H1 (cell line): ENCODE measurements around the gene NFIX. TPM values are rescaled to one million over a fixed set of nuclear protein-coding genes. Genes with fewer than 3 reads are reported as not detected.

Source experiments
- CTCF ChIA-PET: fragments of 300-600 bp; sonication (Branson Sonifier 250); formaldehyde crosslinking; loops from one replicate; lab custom pipeline; 2021; ENCODE audit not compliant: partially characterized antibody; lab: Charles Lee
- POLR2A ChIA-PET: fragments of 300-600 bp; sonication (Branson Sonifier 250); formaldehyde crosslinking; loops from one replicate; lab custom pipeline; 2021; ENCODE audit warnings: inconsistent platforms; ENCODE audit not compliant: partially characterized antibody; lab: Charles Lee
- DNase-seq, 2 experiments: peaks; one replicate each; pipeline versions ENCODE4 v3.0.0 to v3.0.0-alpha.2; 2010 to 2022; ENCODE audit warnings: low spot score in 2 of 2, low read depth in 1 of 2, mixed read lengths in 1 of 2
- FAIRE-seq: peaks from 2 replicates; lab custom pipeline; 2011; peaks lifted over from hg19 to GRCh38; lab: Jason Lieb, UNC
- H2AFZ ChIP-seq: 2 replicates; pipeline ENCODE4 v1.8.1; 2012; ENCODE audit warnings: low read length, inconsistent platforms
- H2AK5ac ChIP-seq: 2 replicates; pipeline ENCODE4 v1.6.1; 2013; ENCODE audit warnings: low read depth, low read length
- H2BK120ac ChIP-seq: replicated peaks from 2 replicates; pipeline ENCODE3; 2013; ENCODE audit warnings: low read depth, low read length, inconsistent platforms
- H2BK12ac ChIP-seq: 2 replicates; pipeline ENCODE4 v1.6.1; 2013; ENCODE audit warnings: low read depth, low read length
- H2BK15ac ChIP-seq: 2 replicates; pipeline ENCODE4 v1.6.1; 2013; ENCODE audit warnings: low read length
- H2BK20ac ChIP-seq: 2 replicates; pipeline ENCODE4 v1.6.1; 2013; ENCODE audit warnings: low read length
- H2BK5ac ChIP-seq: 2 replicates; pipeline ENCODE4 v1.6.1; 2013; ENCODE audit warnings: low read depth, low read length
- H3K14ac ChIP-seq: 2 replicates; pipeline ENCODE4 v1.6.1; 2013; ENCODE audit warnings: inconsistent platforms; ENCODE audit not compliant: insufficient read length
- H3K18ac ChIP-seq: 2 replicates; pipeline ENCODE4 v1.6.1; 2013; ENCODE audit warnings: low read length; ENCODE audit errors: extremely low read depth
- H3K23ac ChIP-seq: 2 replicates; pipeline ENCODE4 v1.6.1; 2013; ENCODE audit warnings: inconsistent platforms; ENCODE audit not compliant: insufficient read length
- H3K23me2 ChIP-seq: 2 replicates; pipeline ENCODE4 v1.6.1; 2013; ENCODE audit warnings: low read depth, low read length
- H3K27ac ChIP-seq: 2 replicates; pipeline ENCODE4 v1.6.1; 2011; ENCODE audit warnings: low read depth, low read length, inconsistent platforms
- H3K27me3 ChIP-seq, 4 experiments: replicated peaks in 1 of 4; 1 replicate in 1 of 4; 2 replicates in 3 of 4; pipeline versions ENCODE4 v1.6.1 to v1.8.1; 2011 to 2013; ENCODE audit warnings: low read length in 3 of 4, mild to moderate bottlenecking in 3 of 4, inconsistent platforms in 2 of 4, mixed read lengths in 2 of 4, moderate library complexity in 1 of 4; ENCODE audit not compliant: control insufficient read depth in 3 of 4, insufficient read depth in 3 of 4; ENCODE audit errors: extremely low read depth in 1 of 4
- H3K36me3 ChIP-seq, 4 experiments: 2 replicates each; pipeline versions ENCODE4 v1.6.1 to v1.8.1; 2011 to 2013; ENCODE audit warnings: mild to moderate bottlenecking in 4 of 4, low read length in 3 of 4, moderate library complexity in 2 of 4, control low read depth in 1 of 4, inconsistent platforms in 1 of 4; ENCODE audit not compliant: insufficient read depth in 4 of 4, control insufficient read depth in 2 of 4
- H3K4ac ChIP-seq: replicated peaks from 2 replicates; pipeline ENCODE3; 2013; ENCODE audit warnings: low read length, low read depth, mixed read lengths, inconsistent platforms; ENCODE audit not compliant: insufficient read length
- H3K4me1 ChIP-seq, 4 experiments: replicated peaks in 1 of 4; 1 replicate in 1 of 4; 2 replicates in 3 of 4; pipeline versions ENCODE4 v1.6.1 to v1.8.1; 2011 to 2013; ENCODE audit warnings: low read length in 3 of 4, inconsistent platforms in 2 of 4, mixed read lengths in 1 of 4; ENCODE audit not compliant: insufficient read depth in 4 of 4, control insufficient read depth in 3 of 4
- H3K4me2 ChIP-seq, 2 experiments: 2 replicates each; pipeline versions ENCODE4 v1.6.1 to v1.8.1; 2011 to 2013; ENCODE audit warnings: low read depth in 2 of 2, low read length in 2 of 2, control low read depth in 1 of 2, inconsistent platforms in 1 of 2, mild to moderate bottlenecking in 1 of 2; ENCODE audit not compliant: insufficient read depth in 1 of 2
- H3K4me3 ChIP-seq, 4 experiments: fragments of 200-600, 300-600 bp in 1 of 4; sonication (generic), shearing (Covaris generic), sonication (Bioruptor Twin) in 1 of 4; 2 replicates each; pipeline versions ENCODE4 v1.5.1 to v1.8.1; 2011 to 2016; ENCODE audit warnings: low read length in 4 of 4, low read depth in 3 of 4, control low read depth in 2 of 4, inconsistent platforms in 2 of 4, mild to moderate bottlenecking in 2 of 4, mixed read lengths in 1 of 4, moderate library complexity in 1 of 4; ENCODE audit not compliant: insufficient read depth in 2 of 4; ENCODE audit errors: extremely low read depth in 1 of 4
- H3K56ac ChIP-seq: replicated peaks from 2 replicates; pipeline ENCODE3; 2013; ENCODE audit warnings: low read depth, mild to moderate bottlenecking, mixed read lengths, low read length, inconsistent platforms; ENCODE audit not compliant: insufficient read length
- H3K79me1 ChIP-seq: 2 replicates; pipeline ENCODE4 v1.6.1; 2013; ENCODE audit warnings: low read depth, low read length, control low read depth
- H3K79me2 ChIP-seq, 2 experiments: 2 replicates each; pipeline versions ENCODE4 v1.6.1 to v1.8.1; 2012 to 2013; ENCODE audit warnings: low read length in 2 of 2, mild to moderate bottlenecking in 2 of 2, inconsistent platforms in 1 of 2; ENCODE audit not compliant: insufficient read depth in 2 of 2, control insufficient read depth in 1 of 2
- H3K9ac ChIP-seq, 4 experiments: replicated peaks in 1 of 4; 1 replicate in 1 of 4; 2 replicates in 3 of 4; pipeline versions ENCODE4 v1.6.1 to v1.8.1; 2011 to 2013; ENCODE audit warnings: low read depth in 3 of 4, low read length in 3 of 4, control low read depth in 2 of 4, mild to moderate bottlenecking in 2 of 4, moderate library complexity in 2 of 4, inconsistent platforms in 1 of 4; ENCODE audit errors: extremely low read depth in 1 of 4
- H3K9me3 ChIP-seq, 2 experiments: 2 replicates each; pipeline versions ENCODE4 v1.6.1 to v1.8.1; 2012 to 2013; ENCODE audit warnings: mild to moderate bottlenecking in 2 of 2, moderate library complexity in 2 of 2, control low read depth in 1 of 2, inconsistent platforms in 1 of 2, low read depth in 1 of 2, low read length in 1 of 2, mixed read lengths in 1 of 2; ENCODE audit not compliant: insufficient read depth in 2 of 2
- H4K20me1 ChIP-seq, 2 experiments: replicated peaks in 1 of 2; 2 replicates each; pipeline versions ENCODE3 to v1.8.1; 2011 to 2013; ENCODE audit warnings: inconsistent platforms in 2 of 2, low read length in 2 of 2, mild to moderate bottlenecking in 1 of 2; ENCODE audit not compliant: insufficient read depth in 2 of 2, control insufficient read depth in 1 of 2
- H4K5ac ChIP-seq: 2 replicates; pipeline ENCODE4 v1.6.1; 2013; ENCODE audit warnings: low read length, low read depth, mixed read lengths, inconsistent platforms; ENCODE audit not compliant: insufficient read length
- H4K8ac ChIP-seq: 2 replicates; pipeline ENCODE4 v1.8.0; 2013; ENCODE audit warnings: mild to moderate bottlenecking, moderate library complexity, low read length, inconsistent platforms; ENCODE audit not compliant: insufficient read depth; ENCODE audit errors: extremely low read depth
- H4K91ac ChIP-seq: replicated peaks from 2 replicates; pipeline ENCODE3; 2013; ENCODE audit warnings: low read length, mixed read lengths, inconsistent platforms; ENCODE audit not compliant: insufficient read length
- BCL11A ChIP-seq, 2 experiments: IDR thresholded peaks; one replicate each; pipeline ENCODE4 v1.6.1; 2011; ENCODE audit warnings: low read depth in 2 of 2, low read length in 2 of 2, mild to moderate bottlenecking in 2 of 2
- CBX5 ChIP-seq: fragments of 300-800, 300-1000 bp; sonication (generic); IDR thresholded peaks from 2 replicates; pipeline ENCODE4 v1.7.1; 2016; ENCODE audit warnings: antibody characterized with exemption, low read length, low read depth
- CREB1 ChIP-seq: IDR thresholded peaks from 2 replicates; pipeline ENCODE4 v1.6.1; 2012; ENCODE audit warnings: inconsistent platforms
- CTBP2 ChIP-seq: IDR thresholded peaks from 2 replicates; pipeline ENCODE4 v1.7.0; 2011; ENCODE audit warnings: borderline replicate concordance, mild to moderate bottlenecking, moderate library complexity, mixed read lengths, low read length; ENCODE audit not compliant: insufficient read depth, insufficient read length
- CTCF ChIP-seq, 3 experiments: IDR thresholded peaks; 1 replicate in 2 of 3; 2 replicates in 1 of 3; pipeline versions ENCODE4 v1.5.1 to v1.6.1; 2011; ENCODE audit warnings: low read length in 3 of 3, mild to moderate bottlenecking in 3 of 3, inconsistent platforms in 2 of 3, low read depth in 1 of 3, moderate library complexity in 1 of 3; ENCODE audit not compliant: insufficient read depth in 1 of 3; ENCODE audit errors: control extremely low read depth in 1 of 3
- GTF2F1 ChIP-seq: IDR thresholded peaks from 2 replicates; pipeline ENCODE4 v1.6.1; 2012; ENCODE audit warnings: low read depth, low read length, improper control_type of control experiment, borderline replicate concordance
- MAX ChIP-seq: IDR thresholded peaks from 2 replicates; pipeline ENCODE4 v1.6.1; 2012; ENCODE audit warnings: inconsistent platforms
- RXRA ChIP-seq: IDR thresholded peaks from 2 replicates; pipeline ENCODE4 v1.6.1; 2011; ENCODE audit warnings: low read depth, mild to moderate bottlenecking, low read length, moderate library complexity; ENCODE audit not compliant: insufficient read depth
- TAF1 ChIP-seq: IDR thresholded peaks from 2 replicates; pipeline ENCODE4 v1.6.1; 2011; ENCODE audit warnings: mild to moderate bottlenecking, low read depth, low read length
- WGBS, 2 experiments: shearing (Covaris generic) in 1 of 2; methylation state at CpG; one replicate each; pipeline versions ENCODE4 v1.1.6 to v1.1.7; 2013 to 2015; ENCODE audit warnings: low lambda C conversion rate in 2 of 2, mixed read lengths in 2 of 2, inconsistent platforms in 1 of 2, low coverage in 1 of 2, missing lambda C conversion rate in 1 of 2; ENCODE audit not compliant: insufficient replicate concordance in 2 of 2, insufficient coverage in 1 of 2, insufficient read length in 1 of 2; ENCODE audit errors: extremely low coverage in 1 of 2, missing lambda C conversion rate in 1 of 2; 5-methylcytosine and 5-hydroxymethylcytosine counted together
- polyA plus RNA-seq, 7 experiments: library from polyadenylated mRNA; depleted of rRNA in 3 of 7; stranded (reverse) in 5 of 7; unstranded in 2 of 7; fragments of >200 nt in 5 of 7; fragments of 200-250 nt in 2 of 7; gene quantifications; 1 replicate in 5 of 7; 2 replicates in 1 of 7; 4 replicates in 1 of 7; pipeline versions ENCODE4 v1.2.1 to v1.2.3, GENCODE V29; 2011 to 2013; ENCODE audit warnings: missing spikeins in 2 of 7, mixed read lengths in 2 of 7
- total RNA-seq: library from RNA; stranded (reverse); fragmentation: NEBNext Ultra II Directional; extraction: Animal tissue kit (Norgen Biotek cat#: 25700); gene quantifications from 2 replicates; pipeline ENCODE4 v1.2.1, GENCODE V29; 2021

NFIX gene
- total and polyA plus RNA-seq, 2 of the 8 experiments (the other 6 are each of a cell fraction or from before 2014, with no cell fraction given) = 0.03 to 0.20 TPM

GRCh38 chr19:13014921-13015280, 19.6 kb downstream of the NFIX start:
- Histone ChIP-seq H3K4me3 (no peak overlapping the region), H2AK5ac (no peak overlapping the region; the same call in 1 of the 2 replicates), H4K20me1 (peaks cover 2 to 22% of the 10 kb centered on the region in 2 experiments), H3K14ac (no peak overlapping the region), H3K79me1 (no peaks in the 10 kb centered on the region), H3K4me2 (peak overlapping the region in 1 of 2 experiments; percentile 44; a peak in 1 of 4 replicates), H3K27ac (no peak overlapping the region), H2BK15ac (no peak overlapping the region; the same call in 1 of the 2 replicates), H3K9me3 (peaks cover 0 to 8% of the 10 kb centered on the region in 2 experiments; a peak in 2 of 4 replicates), H2AFZ (no peak overlapping the region), H2BK5ac (0 out of 2 replicates have a peak overlapping the region, but pooled peaks have one; percentile 60), H3K18ac (no peak overlapping the region), H3K23ac (no peak overlapping the region), H3K36me3 (peaks cover 0 to 5% (median 0%) of the 10 kb centered on the region in 4 experiments; a peak in 1 of 8 replicates), H3K27me3 (peaks cover 87 to 100% (median 98%) of the 10 kb centered on the region in 4 experiments), H2BK20ac (peak overlapping the region; percentile 80), H3K79me2 (no peaks in the 10 kb centered on the region), H2BK120ac (no peak overlapping the region), H3K23me2 (peaks cover 2% of the 10 kb centered on the region; the same call in 1 of the 2 replicates), H4K5ac (no peak overlapping the region), H2BK12ac (peak overlapping the region; percentile 80; the same call in 1 of the 2 replicates), H3K9ac (no peak overlapping the region), H3K4me1 (peaks cover 7 to 44% (median 32%) of the 10 kb centered on the region in 4 experiments), H3K56ac (no peak overlapping the region), H4K8ac (no peak overlapping the region), H4K91ac (no peak overlapping the region), H3K4ac (no peak overlapping the region)
- no peak for DNase-seq
- 4% methylated on average over 4 of the region's 4 CpGs; no CpG with 5 or more reads in 1 of the 2 experiments for WGBS, 2 experiments
- ChIA-PET CTCF (interaction anchor here (0.6 to 7.7 kb wide), 8 partner anchors 10 to 86 kb away, joined by 3 to 82 read pairs (median 12); no protein-coding TSS in a partner anchor), POLR2A (interaction anchor here (0.8 to 3.0 kb wide), 3 partner anchors 10 to 82 kb away, joined by 3 to 17 read pairs (median 7); no protein-coding TSS in a partner anchor)
- FAIRE-seq = no peak
- TF ChIP-seq CREB1 (no peak), CBX5 (no peak), TAF1 (no peak), BCL11A (IDR thresholded peaks at IDR 0.05; ENCODE audit: low read depth in 2 of 2, low read length in 2 of 2) (no peak), MAX (no peak), GTF2F1 (no peak), CTCF (IDR thresholded peaks at IDR 0.05; ENCODE audit: control extremely low read depth in 1 of 3, insufficient read depth in 1 of 3, low read depth in 1 of 3, low read length in 3 of 3) (no peak), CTBP2 (no peak), RXRA (no peak)
